Activated T-helper 2 cell treated with anti-CD3 and anti-CD28 coated beads, Interferon-gamma antibody, Interleukin-2, Interleukin-4, amounts not matched to agents 10 μg/mL and 5 μg/mL and 100 μg/mL, durations not matched to agents 14 hours and 24 hours and 36 hours (primary cell): Measurements from ENCODE around the gene PTPRN2. TPM values are rescaled to one million over a fixed set of nuclear protein-coding genes. Genes with fewer than 3 reads are reported as not detected.

ENCODE experiments used
- DNase-seq: peaks from one replicate; pipeline ENCODE4 v3.0.0; 2021; ENCODE audit warnings: low spot score
- H3K27ac Mint-ChIP-seq: one replicate; pipeline ENCODE4 v1.8.0; 2021; ENCODE audit warnings: mixed read lengths
- H3K27me3 Mint-ChIP-seq: one replicate; pipeline ENCODE4 v1.8.0; 2021; ENCODE audit warnings: low read depth, mixed read lengths
- H3K36me3 Mint-ChIP-seq: one replicate; pipeline ENCODE4 v1.8.0; 2021; ENCODE audit warnings: low read depth, mixed read lengths
- H3K4me1 Mint-ChIP-seq: one replicate; pipeline ENCODE4 v1.8.0; 2021; ENCODE audit warnings: low read depth, mixed read lengths
- H3K4me3 Mint-ChIP-seq: one replicate; pipeline ENCODE4 v1.8.0; 2021; ENCODE audit warnings: low read depth, mild to moderate bottlenecking, moderate library complexity, mixed read lengths
- H3K9me3 Mint-ChIP-seq: one replicate; pipeline ENCODE4 v1.8.0; 2021; ENCODE audit warnings: mixed read lengths
- intact Hi-C: fragments of 100-400 bp; cut with micrococcal nuclease; formaldehyde crosslinking; loops from one replicate; pipeline ENCODE4 v1.15.1; 2023
- total RNA-seq: library from RNA; stranded (reverse); gene quantifications from 2 replicates; pipeline ENCODE4 v1.2.3, GENCODE V29; 2022

The PTPRN2 gene
- total RNA-seq, 1 donor from 2014 or later: 1.3 TPM

DNA sequence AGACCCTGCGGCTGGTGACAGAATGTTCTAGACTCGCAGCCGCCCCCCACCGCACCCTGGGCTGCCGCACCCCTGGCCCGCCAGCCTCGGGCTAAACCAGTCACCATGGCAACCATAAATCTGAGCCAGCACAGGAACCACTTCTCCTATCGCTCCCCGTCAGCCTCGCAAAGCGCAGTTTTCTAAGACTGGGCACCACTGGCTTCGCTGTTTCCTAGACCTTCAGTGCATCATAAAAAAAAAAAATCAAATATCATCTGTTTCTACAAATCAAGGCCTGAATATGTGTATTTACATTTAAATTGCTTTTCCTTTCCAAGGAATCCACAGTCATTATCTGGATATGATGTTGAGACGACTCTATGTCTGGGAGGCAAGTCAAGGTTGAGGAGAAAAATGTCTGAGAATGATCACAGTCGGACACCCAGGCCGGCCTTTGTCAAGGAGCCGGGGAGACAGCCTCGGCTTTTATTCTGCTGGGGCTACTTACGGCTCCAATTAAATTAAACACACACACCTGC is 99.9 kb downstream of the PTPRN2 start:
- intact Hi-C loops: no loop called here
- no peak overlapping the region for H3K27ac Mint-ChIP-seq
- no peak overlapping the region for H3K4me3 Mint-ChIP-seq
- no peak for DNase-seq
- H3K27me3 Mint-ChIP-seq: no peaks in the 10 kb centered on the region
- no peaks in the 10 kb centered on the region for H3K4me1 Mint-ChIP-seq
- H3K9me3 Mint-ChIP-seq: no peaks in the 10 kb centered on the region
- H3K36me3 Mint-ChIP-seq: no peaks in the 10 kb centered on the region

DNA sequence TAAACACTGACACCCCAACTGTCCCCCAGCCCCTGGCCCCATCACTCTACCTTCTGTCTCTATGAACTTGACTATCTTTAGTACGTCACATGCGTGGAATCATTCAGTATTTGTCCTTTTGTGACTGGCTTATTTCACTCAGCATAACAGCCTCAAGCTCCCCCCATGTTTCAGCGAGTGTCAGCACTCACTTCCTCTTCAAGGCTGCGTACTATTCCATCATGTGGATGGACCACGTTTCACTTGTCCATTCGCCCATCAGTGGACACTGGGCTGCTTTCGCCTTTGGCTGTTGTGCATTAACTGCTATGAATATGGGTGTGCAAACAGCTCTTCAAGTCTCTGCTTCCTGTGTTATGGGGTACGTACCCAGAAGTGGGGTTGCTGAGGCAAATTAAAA is 100.7 kb downstream of the PTPRN2 start:
- Mint-ChIP-seq H3K27me3 (no peaks in the 10 kb centered on the region), H3K4me1 (no peaks in the 10 kb centered on the region), H3K9me3 (no peaks in the 10 kb centered on the region), H3K36me3 (no peaks in the 10 kb centered on the region), H3K27ac (no peak overlapping the region), H3K4me3 (no peak overlapping the region)
- intact Hi-C loops: no loop called here
- DNase-seq: no peak

DNA sequence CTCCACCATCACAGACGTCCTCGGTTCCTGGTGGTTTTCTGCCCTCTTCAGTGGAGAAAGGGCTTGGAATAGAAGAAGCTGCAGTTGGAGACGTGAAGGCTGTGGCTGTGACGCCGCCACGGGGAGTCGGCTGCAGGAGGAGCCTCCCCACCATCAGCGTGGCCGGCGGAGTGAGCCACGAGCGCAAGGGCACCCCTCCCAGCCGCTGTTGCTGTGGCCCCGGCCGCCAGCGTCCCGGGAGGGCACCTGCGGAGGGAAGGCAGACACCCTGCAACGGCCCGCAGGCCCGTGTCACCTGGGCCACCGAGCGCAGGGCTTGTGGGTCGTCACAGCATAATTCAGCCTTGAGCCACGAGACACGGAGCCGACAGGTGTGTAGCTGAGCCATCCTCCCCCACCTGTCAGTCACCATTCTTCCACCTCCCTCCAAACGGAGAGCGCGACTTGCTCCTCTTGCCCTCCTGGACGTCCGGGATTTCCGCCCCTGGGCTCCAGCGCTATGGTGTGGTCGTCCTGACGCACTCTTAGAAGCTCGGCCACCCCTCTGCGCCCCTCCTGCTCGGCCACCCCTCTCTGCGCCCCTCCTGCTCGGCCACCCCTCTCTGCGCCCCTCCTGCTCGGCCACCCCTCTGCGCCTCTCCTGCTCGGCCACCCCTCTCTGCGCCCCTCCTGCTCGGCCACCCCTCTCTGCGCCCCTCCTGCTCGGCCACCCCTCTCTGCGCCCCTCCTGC is 102.7 kb downstream of the PTPRN2 start:
- no peaks in the 10 kb centered on the region for H3K4me1 Mint-ChIP-seq
- H3K36me3 Mint-ChIP-seq: no peaks in the 10 kb centered on the region
- H3K4me3 Mint-ChIP-seq: no peak overlapping the region
- DNase-seq: no peak
- intact Hi-C loops: no loop called here
- H3K27me3 Mint-ChIP-seq: no peaks in the 10 kb centered on the region
- no peak overlapping the region for H3K27ac Mint-ChIP-seq
- no peaks in the 10 kb centered on the region for H3K9me3 Mint-ChIP-seq

DNA sequence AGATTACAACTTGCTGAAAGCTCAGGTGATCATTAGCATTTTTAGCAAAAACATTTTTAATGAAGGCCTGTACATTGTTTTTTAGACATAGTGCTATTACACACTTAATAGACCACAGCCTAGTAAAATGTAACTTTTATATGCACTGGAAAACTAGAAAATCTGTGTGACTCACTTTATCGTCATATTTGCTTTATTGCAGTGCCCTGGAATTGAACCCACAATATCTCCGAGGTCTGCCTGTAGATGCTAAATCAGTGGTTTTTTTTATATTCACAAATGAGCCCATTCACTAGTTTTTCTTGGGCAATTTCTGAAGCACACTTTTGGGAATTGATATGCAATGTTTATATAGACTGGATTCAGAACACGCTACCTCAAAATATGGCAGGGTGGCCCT is 105.1 kb downstream of the PTPRN2 start:
- intact Hi-C loops: no loop called here
- no peak for DNase-seq
- H3K36me3 Mint-ChIP-seq: no peaks in the 10 kb centered on the region
- no peaks in the 10 kb centered on the region for H3K4me1 Mint-ChIP-seq
- no peaks in the 10 kb centered on the region for H3K9me3 Mint-ChIP-seq
- H3K27me3 Mint-ChIP-seq: no peaks in the 10 kb centered on the region
- H3K27ac Mint-ChIP-seq: no peak overlapping the region
- no peak overlapping the region for H3K4me3 Mint-ChIP-seq

DNA sequence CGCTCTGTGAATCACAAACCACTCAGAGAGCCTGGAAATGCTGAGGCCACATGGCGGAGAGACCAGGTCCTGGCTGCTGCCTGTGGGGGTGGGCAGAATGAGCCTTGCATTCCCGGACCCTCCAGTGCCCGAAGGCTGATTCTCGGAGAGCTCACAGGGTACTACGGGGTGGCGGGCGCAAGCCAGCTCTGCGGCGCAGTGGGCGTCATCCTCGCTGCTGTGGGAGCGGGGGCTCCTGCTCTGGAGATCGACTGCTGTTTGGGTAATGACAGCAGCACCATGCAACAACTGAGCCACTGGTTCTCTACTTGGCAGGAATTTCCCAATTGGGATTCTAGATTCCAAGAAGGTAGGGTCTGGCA is 108.0 kb downstream of the PTPRN2 start:
- DNase-seq: no peak
- H3K4me3 Mint-ChIP-seq: no peak overlapping the region
- no peaks in the 10 kb centered on the region for H3K36me3 Mint-ChIP-seq
- H3K27me3 Mint-ChIP-seq: no peaks in the 10 kb centered on the region
- H3K4me1 Mint-ChIP-seq: no peaks in the 10 kb centered on the region
- no peak overlapping the region for H3K27ac Mint-ChIP-seq
- H3K9me3 Mint-ChIP-seq: no peaks in the 10 kb centered on the region
- intact Hi-C loops: no loop called here

DNA sequence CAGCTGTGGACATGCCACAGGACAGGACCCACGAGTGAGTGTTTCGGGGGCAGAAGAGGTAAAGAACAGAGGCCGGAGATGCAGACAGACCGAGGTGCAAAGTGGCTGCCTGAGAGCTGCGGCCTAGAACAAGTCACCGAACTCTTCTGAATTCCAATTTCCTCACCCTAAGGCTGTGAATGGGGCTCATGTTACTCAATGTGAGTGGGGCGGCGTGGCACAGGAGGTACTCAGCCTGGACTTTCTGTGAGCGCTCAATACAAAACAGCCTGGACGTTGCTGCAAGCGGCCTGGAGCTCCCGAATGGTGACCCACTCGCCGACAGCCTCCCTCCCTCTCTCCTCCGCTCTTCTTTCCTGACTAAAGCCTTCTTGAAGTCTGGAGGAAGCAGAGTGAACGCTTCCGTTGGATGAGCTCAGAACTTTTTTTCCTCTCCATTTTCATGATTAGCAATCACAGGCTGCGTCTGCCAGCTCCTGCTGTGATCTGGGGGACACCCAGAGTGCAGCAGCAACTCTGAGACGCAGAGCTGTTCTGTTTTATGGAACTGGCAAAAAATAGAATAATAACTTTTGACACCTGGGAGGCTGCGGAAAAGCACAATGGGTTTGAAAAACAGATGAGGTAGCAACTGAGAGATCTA is 108.5 kb downstream of the PTPRN2 start:
- DNase-seq: no peak
- H3K4me3 Mint-ChIP-seq: no peak overlapping the region
- H3K27ac Mint-ChIP-seq: no peak overlapping the region
- H3K36me3 Mint-ChIP-seq: no peaks in the 10 kb centered on the region
- no peaks in the 10 kb centered on the region for H3K27me3 Mint-ChIP-seq
- H3K9me3 Mint-ChIP-seq: no peaks in the 10 kb centered on the region
- intact Hi-C loops: no loop called here
- no peaks in the 10 kb centered on the region for H3K4me1 Mint-ChIP-seq

DNA sequence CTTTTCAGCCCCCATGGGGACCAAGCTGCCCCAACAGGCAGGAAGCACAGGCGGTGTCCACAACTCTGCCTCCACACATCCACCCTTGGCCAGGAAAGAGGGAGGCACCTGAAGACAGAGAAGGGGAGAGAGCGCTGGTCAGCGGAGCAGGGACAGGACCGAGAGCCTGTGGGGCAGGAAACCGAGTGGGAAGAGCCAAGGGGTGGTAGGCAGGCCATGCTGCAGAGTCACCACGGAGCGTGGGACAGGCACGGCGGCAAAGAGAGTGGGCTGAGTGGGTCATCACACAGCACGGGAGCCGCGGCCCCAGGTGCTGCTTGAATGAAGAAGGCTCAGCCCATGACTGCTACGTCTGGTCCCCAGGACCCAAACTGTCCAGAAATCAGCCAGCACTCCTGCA is 109.8 kb downstream of the PTPRN2 start:
- H3K4me3 Mint-ChIP-seq: no peak overlapping the region
- no peak overlapping the region for H3K27ac Mint-ChIP-seq
- DNase-seq: no peak
- intact Hi-C loops: no loop called here
- H3K36me3 Mint-ChIP-seq: no peaks in the 10 kb centered on the region
- H3K4me1 Mint-ChIP-seq: peaks cover 4% of the 10 kb centered on the region
- no peaks in the 10 kb centered on the region for H3K27me3 Mint-ChIP-seq
- H3K9me3 Mint-ChIP-seq: no peaks in the 10 kb centered on the region

DNA sequence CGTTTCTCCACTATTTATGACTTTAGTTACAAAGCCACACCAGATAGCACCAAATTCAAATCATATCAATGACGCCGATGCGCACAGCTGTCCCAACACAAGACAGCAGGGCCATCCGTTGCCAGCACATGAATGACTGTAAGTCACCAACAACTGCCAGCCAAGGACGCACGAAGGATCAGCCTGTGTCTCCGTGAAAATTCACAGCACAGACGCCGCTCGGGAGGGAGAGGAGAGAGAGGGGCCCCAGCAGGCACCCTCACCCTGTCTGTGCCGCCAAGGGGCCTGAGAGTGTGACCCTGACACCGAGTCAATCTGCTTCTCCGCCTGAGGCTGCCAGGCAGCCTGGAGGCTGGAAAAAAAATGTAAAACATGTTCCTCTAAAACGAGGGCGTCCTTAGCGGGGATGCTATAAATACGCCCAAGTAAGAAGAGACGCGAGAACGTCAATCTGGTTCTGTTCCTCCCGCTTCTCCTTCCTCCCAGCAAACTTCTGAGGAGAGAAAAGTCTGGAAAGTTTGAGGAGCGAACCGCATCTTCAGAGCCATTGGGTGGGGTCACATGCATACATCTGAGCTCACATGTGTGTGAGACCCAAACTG is 111.2 kb downstream of the PTPRN2 start:
- intact Hi-C loops: no loop called here
- Mint-ChIP-seq H3K4me3 (no peak overlapping the region), H3K36me3 (no peaks in the 10 kb centered on the region), H3K27ac (no peak overlapping the region), H3K27me3 (no peaks in the 10 kb centered on the region), H3K4me1 (peaks cover 4% of the 10 kb centered on the region), H3K9me3 (no peaks in the 10 kb centered on the region)
- no peak for DNase-seq

DNA sequence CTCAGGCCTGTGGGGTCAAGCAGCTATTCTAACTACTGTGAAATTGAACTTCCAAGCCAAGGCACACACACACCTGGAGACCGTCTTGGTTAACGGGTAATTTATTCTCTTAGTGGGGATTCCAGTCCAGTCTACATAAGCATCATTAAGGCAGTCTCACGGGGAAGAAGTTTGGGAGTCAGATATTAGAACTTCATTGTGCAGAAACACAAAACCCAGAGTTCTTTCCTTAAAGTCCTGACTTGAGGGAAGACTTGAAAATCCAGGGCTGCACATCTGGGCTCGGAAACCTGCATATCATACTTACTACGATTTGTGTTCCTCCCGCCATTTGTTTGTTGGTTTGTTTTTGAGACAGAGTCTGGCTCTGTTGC is 112.0 kb downstream of the PTPRN2 start:
- DNase-seq: no peak
- no peak overlapping the region for H3K4me3 Mint-ChIP-seq

DNA sequence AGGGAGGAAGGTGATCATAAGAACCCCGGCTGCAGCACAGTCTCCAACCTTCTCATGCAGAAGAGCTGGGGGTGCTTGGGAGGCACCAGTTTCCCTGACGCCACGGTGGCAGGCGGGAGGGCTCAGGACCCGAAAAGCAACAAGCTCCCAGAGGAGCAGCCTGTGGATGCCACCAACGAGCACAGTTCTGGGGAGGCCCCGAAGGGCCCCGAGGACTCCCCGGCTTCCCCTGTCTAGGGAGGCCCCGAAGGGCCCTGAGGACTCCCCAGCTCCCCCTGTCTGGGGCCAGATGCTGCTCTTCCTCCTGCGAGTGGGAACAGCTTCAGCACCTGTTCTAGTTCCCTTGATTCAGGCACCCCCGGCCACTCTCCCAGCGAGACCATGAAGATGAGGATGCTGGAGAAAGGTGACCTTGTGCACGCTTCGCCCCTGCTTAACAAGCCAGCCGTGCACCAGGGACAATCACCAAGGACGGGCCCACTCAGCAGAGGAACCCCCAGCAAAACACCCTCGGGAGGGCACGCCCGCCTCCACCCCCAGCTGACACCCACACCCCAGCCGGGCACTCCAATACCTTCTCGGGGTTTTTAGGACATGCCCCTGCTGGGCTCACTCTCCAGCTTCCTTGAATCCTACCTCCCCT is 112.5 kb downstream of the PTPRN2 start:
- intact Hi-C loops: no loop called here
- DNase-seq: no peak
- Mint-ChIP-seq H3K4me3 (no peak overlapping the region), H3K9me3 (no peaks in the 10 kb centered on the region), H3K4me1 (peaks cover 4% of the 10 kb centered on the region), H3K36me3 (no peaks in the 10 kb centered on the region), H3K27ac (no peak overlapping the region), H3K27me3 (no peaks in the 10 kb centered on the region)

More for the DNA sequence above, 112.0 kb downstream of the PTPRN2 start:
- Mint-ChIP-seq H3K36me3 (no peaks in the 10 kb centered on the region), H3K27me3 (no peaks in the 10 kb centered on the region), H3K27ac (no peak overlapping the region), H3K9me3 (no peaks in the 10 kb centered on the region), H3K4me1 (peaks cover 4% of the 10 kb centered on the region)
- intact Hi-C loops: no loop called here

DNA sequence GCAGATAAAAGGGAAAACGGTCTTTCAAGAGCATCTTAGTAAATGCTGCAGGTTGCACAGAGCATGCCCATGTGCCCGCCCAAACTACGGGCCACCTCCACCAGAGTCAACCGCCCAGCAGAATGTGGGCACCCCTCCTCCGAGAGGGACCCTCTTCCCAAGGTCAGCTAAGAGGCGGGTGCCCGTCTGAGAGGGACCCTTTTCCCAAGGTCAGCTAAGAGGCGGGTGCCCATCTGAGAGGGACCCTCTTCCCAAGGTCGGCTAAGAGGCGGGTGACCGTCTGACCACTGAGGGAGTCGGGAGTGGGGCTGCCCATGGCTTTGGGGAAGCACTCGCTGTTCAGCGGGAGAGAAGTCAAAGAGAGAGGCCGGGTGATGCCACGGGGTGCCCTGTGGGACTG is 113.1 kb downstream of the PTPRN2 start:
- Mint-ChIP-seq H3K4me3 (no peak overlapping the region), H3K4me1 (peaks cover 4% of the 10 kb centered on the region), H3K9me3 (no peaks in the 10 kb centered on the region), H3K27ac (no peak overlapping the region), H3K36me3 (no peaks in the 10 kb centered on the region), H3K27me3 (no peaks in the 10 kb centered on the region)
- no peak for DNase-seq
- intact Hi-C loops: no loop called here

DNA sequence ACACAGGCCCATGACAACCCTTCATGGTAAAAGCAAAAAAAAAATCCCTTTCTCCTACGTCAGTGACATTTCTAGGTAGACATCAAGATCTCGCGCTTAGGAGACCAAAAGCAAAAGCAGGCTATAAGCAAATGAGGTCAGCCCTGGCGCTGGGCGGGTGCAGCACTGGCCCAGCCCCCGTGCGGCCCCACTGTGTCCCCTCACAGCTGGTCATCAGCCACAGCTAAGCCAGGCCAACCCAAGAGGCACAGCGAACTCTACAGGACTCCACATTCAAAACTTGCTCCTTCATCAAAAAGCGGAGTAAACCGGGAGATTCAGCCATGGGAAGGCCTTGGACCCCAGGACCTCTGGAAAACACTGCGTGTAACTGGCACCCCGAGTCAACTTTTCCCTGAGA is 113.7 kb downstream of the PTPRN2 start:
- no peak for DNase-seq
- intact Hi-C loops: no loop called here
- Mint-ChIP-seq H3K27me3 (no peaks in the 10 kb centered on the region), H3K36me3 (no peaks in the 10 kb centered on the region), H3K4me1 (peaks cover 4% of the 10 kb centered on the region), H3K4me3 (no peak overlapping the region), H3K27ac (no peak overlapping the region), H3K9me3 (no peaks in the 10 kb centered on the region)

DNA sequence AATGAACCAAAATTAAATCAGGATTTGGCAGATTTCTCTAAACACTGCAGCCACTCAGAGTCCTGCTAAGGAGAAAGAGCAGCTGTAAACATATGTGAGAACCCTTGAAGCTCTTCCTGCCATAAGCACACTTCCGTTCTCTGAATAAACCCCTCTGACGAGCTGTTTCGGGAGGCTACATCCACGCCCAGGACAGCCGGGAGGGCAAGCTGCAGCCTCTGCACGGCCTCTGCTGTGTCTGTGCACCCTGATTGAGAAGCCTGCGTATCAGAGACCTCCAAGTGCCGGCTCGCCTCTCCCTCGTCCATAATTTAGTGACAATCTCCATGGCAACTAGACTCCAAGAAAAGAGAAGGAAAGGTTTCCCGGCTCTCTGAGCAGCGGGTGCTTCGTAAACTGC is 114.4 kb downstream of the PTPRN2 start:
- Mint-ChIP-seq H3K4me1 (peaks cover 4% of the 10 kb centered on the region), H3K9me3 (no peaks in the 10 kb centered on the region), H3K27me3 (no peaks in the 10 kb centered on the region), H3K27ac (no peak overlapping the region), H3K36me3 (no peaks in the 10 kb centered on the region), H3K4me3 (no peak overlapping the region)
- DNase-seq: no peak
- intact Hi-C loops: no loop called here
